Thyroid gland (tissue), 4 donors: Measurements from ENCODE around the gene IL1R1. TPM values are rescaled to one million over a fixed set of nuclear protein-coding genes. Genes with fewer than 3 reads are reported as not detected.
"Not testable (repeated sequence)": the region's sequence is repeated elsewhere in the genome, so short reads cannot be mapped to it uniquely, and the experiment has no call there.

Experiments
- DNase-seq, 2 donors: peaks; one replicate each; pipeline ENCODE4 v3.0.0-alpha.2; 2019
- H3K27ac ChIP-seq, 3 donors: fragments of 200-600 bp; sonication (generic); 1 replicate in 2 of 3; 2 replicates in 1 of 3; pipeline ENCODE4 v1.5.1; 2016 to 2019; ENCODE audit warnings: mild to moderate bottlenecking in 1 of 3, moderate library complexity in 1 of 3
- H3K27me3 ChIP-seq: fragments of 200-600 bp; sonication (generic); one replicate; pipeline ENCODE4 v1.5.1; 2019
- H3K36me3 ChIP-seq, 2 donors: fragments of 200-600 bp; sonication (generic); one replicate each; pipeline ENCODE4 v1.5.1; 2016 to 2019
- H3K4me1 ChIP-seq, 2 donors: fragments of 200-600 bp; sonication (generic); one replicate each; pipeline ENCODE4 v1.5.1; 2017 to 2019
- H3K4me3 ChIP-seq, 3 donors: fragments of 200-600 bp; sonication (generic); replicated peaks in 1 of 3; 1 replicate in 2 of 3; 2 replicates in 1 of 3; pipeline ENCODE4 v1.5.1; 2016; ENCODE audit warnings: mild to moderate bottlenecking in 1 of 3
- H3K9me3 ChIP-seq: fragments of 200-600 bp; sonication (generic); one replicate; pipeline ENCODE4 v1.5.1; 2017
- CTCF ChIP-seq, 6 experiments: fragments of 200-600 bp in 3 of 6; fragments of 450-650 bp in 3 of 6; sonication (generic) in 3 of 6; IDR thresholded peaks; one replicate each; pipeline ENCODE4 v1.5.1; 2016 to 2019; ENCODE audit warnings: antibody characterized with exemption in 6 of 6, mild to moderate bottlenecking in 2 of 6, inconsistent platforms in 1 of 6, moderate library complexity in 1 of 6
- POLR2A ChIP-seq, 2 donors: fragments of 450-650 bp; IDR thresholded peaks; one replicate each; pipeline ENCODE4 v1.6.1; 2017; ENCODE audit warnings: antibody characterized with exemption in 2 of 2, mild to moderate bottlenecking in 2 of 2, moderate library complexity in 1 of 2
- WGBS, 2 donors: methylation state at CpG; one replicate each; pipeline ENCODE4 v1.1.5; 2017; 5-methylcytosine and 5-hydroxymethylcytosine counted together
- intact Hi-C: fragments of 100-400 bp; cut with DNase I; formaldehyde crosslinking; loops from one replicate; pipeline ENCODE4 v1.15.1; 2023
- total RNA-seq, 4 donors: library from RNA; depleted of rRNA; stranded (reverse); fragments of >200 nt; gene quantifications; one replicate each; pipeline ENCODE4 v1.2.3, GENCODE V29; 2016

The IL1R1 gene
- total RNA-seq, 4 donors from 2014 or later, result 57.6 to 220 (median 103) TPM

- Histone ChIP-seq H3K4me1 (peaks cover 24 to 35% of the 10 kb centered on the region in 2 donors), H3K36me3 (no peaks in the 10 kb centered on the region), H3K27me3 (no peaks in the 10 kb centered on the region), H3K4me3 (no peak overlapping the region), H3K9me3 (no peaks in the 10 kb centered on the region), H3K27ac (no peak overlapping the region)
- TF ChIP-seq POLR2A (IDR thresholded peaks at IDR 0.05), result no peak
- no peak for TF ChIP-seq CTCF (IDR thresholded peaks at IDR 0.05)
- DNase-seq, result no peak
- intact Hi-C loops, result no loop called here
- WGBS, 2 donors, result 89 to 96% methylated on average over 4 of the region's 4 CpGs
Observed at GRCh38 chr2:102101849-102102635, 40.5 kb upstream of the IL1R1 start.

GRCh38 chr2:102102636-102102948 lies 40.0 kb upstream of the IL1R1 start:
- H3K9me3 ChIP-seq, H3K27ac ChIP-seq, H3K27me3 ChIP-seq, H3K4me3 ChIP-seq, DNase-seq, intact Hi-C loops, H3K36me3 ChIP-seq: not testable (repeated sequence)
- WGBS, 2 donors, result 66 to 81% methylated on average over 3 of the region's 3 CpGs
- H3K4me1 ChIP-seq, result peaks cover 24 to 36% of the 10 kb centered on the region in 2 donors

GRCh38 chr2:102103284-102103683 lies 39.3 kb upstream of the IL1R1 start:
- intact Hi-C loops, result no loop called here
- no peak overlapping the region for H3K4me3 ChIP-seq
- no peak for DNase-seq
- TF ChIP-seq POLR2A (IDR thresholded peaks at IDR 0.05) (no peak), CTCF (IDR thresholded peaks at IDR 0.05) (no peak)
- H3K36me3 ChIP-seq, result no peaks in the 10 kb centered on the region
- H3K27me3 ChIP-seq, result no peaks in the 10 kb centered on the region
- H3K9me3 ChIP-seq, result no peaks in the 10 kb centered on the region
- H3K27ac ChIP-seq, result peak overlapping the region in 2 of 3 donors; percentile 79 to 85
- H3K4me1 ChIP-seq, result peaks cover 24 to 43% of the 10 kb centered on the region in 2 donors
- WGBS, 2 donors, result 92 to 95% methylated on average over 8 of the region's 8 CpGs

- Histone ChIP-seq H3K36me3 (no peaks in the 10 kb centered on the region), H3K4me3 (peak overlapping the region in 1 of 3 donors; percentile 25), H3K9me3 (no peaks in the 10 kb centered on the region), H3K4me1 (peaks cover 24 to 44% of the 10 kb centered on the region in 2 donors), H3K27ac (peak overlapping the region; percentile 79 to 85 (median 80)), H3K27me3 (no peaks in the 10 kb centered on the region)
- peak; percentile 89 to 92 for DNase-seq
- TF ChIP-seq POLR2A (IDR thresholded peaks at IDR 0.05), result peak in 1 of 2 donors; percentile 50
- TF ChIP-seq CTCF (IDR thresholded peaks at IDR 0.05), result no peak
- intact Hi-C loops, result no loop called here
- WGBS, 2 donors, result 12 to 13% methylated on average over 10 to 14 of the region's 15 CpGs
Observed at GRCh38 chr2:102103992-102104871, 38.3 kb upstream of the IL1R1 start.

- 24 to 33% methylated on average over 5 of the region's 5 CpGs for WGBS, 2 donors
- intact Hi-C loops, result no loop called here
- H3K4me1 ChIP-seq, result peaks cover 42 to 64% of the 10 kb centered on the region in 2 donors
- TF ChIP-seq CTCF (IDR thresholded peaks at IDR 0.05) (no peak), POLR2A (IDR thresholded peaks at IDR 0.05) (no peak)
- no peaks in the 10 kb centered on the region for H3K9me3 ChIP-seq
- DNase-seq, result peak; percentile 48 to 59
- H3K27me3 ChIP-seq, result no peaks in the 10 kb centered on the region
- no peak overlapping the region for H3K4me3 ChIP-seq
- no peaks in the 10 kb centered on the region for H3K36me3 ChIP-seq
- H3K27ac ChIP-seq, result peak overlapping the region; percentile 79 to 85 (median 80)
Observed at GRCh38 chr2:102106133-102106556, 36.4 kb upstream of the IL1R1 start.

GRCh38 chr2:102106813-102107740 lies 35.5 kb upstream of the IL1R1 start:
- H3K36me3 ChIP-seq, DNase-seq, H3K9me3 ChIP-seq, intact Hi-C loops, H3K4me3 ChIP-seq, H3K27me3 ChIP-seq: not testable (repeated sequence)
- WGBS, 2 donors, result 74 to 87% methylated on average over 6 of the region's 6 CpGs
- peak overlapping the region; percentile 79 to 85 (median 80) for H3K27ac ChIP-seq
- H3K4me1 ChIP-seq, result peaks cover 51 to 73% of the 10 kb centered on the region in 2 donors
